RWPE1 (cell line): Measurements from ENCODE around the gene TTC22.

ENCODE experiments used
- CTCF ChIA-PET: fragments of 350-600 bp; sonication (Branson Sonifier 250); formaldehyde crosslinking; extraction: SDS; loops from one replicate; lab custom pipeline; 2021; lab: Yijun Ruan, JAX
- POLR2A ChIA-PET: fragments of 400-600 bp; formaldehyde crosslinking; extraction: SDS; loops from one replicate; lab custom pipeline; 2020; ENCODE audit warnings: antibody characterized with exemption; ENCODE audit not compliant: low non-redundant PET; lab: Yijun Ruan, JAX
- DNase-seq: peaks from one replicate; pipeline ENCODE4 v3.0.0; 2012; ENCODE audit warnings: low spot score
- H3K27ac ChIP-seq: fragments of 450-650 bp; 2 replicates; pipeline ENCODE4 v1.5.1; 2017
- TF ChIP-seq, protein P1 (sequence below): fragments of 450-650 bp; conservative IDR thresholded peaks from 2 replicates; pipeline ENCODE4 v1.5.1; 2017; ENCODE audit warnings: low read depth, mild to moderate bottlenecking

TTC22 gene

DNA sequence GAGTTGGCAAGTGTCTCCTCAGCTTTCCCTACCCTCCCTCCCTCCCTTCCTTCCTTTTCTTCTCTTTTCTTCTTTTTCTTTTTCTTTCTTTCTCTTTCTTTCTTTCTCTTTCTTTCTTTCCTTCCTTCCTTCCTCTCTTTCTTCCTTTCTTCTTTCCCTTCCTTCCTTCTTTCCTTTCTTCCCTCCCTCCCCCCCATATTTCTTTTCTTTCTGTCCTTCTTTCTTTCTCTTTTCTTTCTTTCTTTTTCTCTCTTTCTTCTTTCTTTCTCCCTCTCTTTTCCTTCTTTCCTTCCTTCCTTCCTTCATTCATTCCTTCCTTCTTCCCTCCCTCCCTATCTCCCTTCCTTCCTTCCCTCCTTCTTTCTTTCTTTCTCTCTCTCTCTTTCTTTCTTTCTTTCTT is 18.6 kb upstream of the TTC22 start:
- no peak for DNase-seq
- H3K27ac ChIP-seq = no peak overlapping the region
- ChIA-PET CTCF (interaction anchor here (0.6 kb wide), 1 partner anchor 368 kb away, joined by 3 read pairs; no protein-coding TSS in a partner anchor), POLR2A (no interaction called here)
- TF ChIP-seq, protein P1, sequence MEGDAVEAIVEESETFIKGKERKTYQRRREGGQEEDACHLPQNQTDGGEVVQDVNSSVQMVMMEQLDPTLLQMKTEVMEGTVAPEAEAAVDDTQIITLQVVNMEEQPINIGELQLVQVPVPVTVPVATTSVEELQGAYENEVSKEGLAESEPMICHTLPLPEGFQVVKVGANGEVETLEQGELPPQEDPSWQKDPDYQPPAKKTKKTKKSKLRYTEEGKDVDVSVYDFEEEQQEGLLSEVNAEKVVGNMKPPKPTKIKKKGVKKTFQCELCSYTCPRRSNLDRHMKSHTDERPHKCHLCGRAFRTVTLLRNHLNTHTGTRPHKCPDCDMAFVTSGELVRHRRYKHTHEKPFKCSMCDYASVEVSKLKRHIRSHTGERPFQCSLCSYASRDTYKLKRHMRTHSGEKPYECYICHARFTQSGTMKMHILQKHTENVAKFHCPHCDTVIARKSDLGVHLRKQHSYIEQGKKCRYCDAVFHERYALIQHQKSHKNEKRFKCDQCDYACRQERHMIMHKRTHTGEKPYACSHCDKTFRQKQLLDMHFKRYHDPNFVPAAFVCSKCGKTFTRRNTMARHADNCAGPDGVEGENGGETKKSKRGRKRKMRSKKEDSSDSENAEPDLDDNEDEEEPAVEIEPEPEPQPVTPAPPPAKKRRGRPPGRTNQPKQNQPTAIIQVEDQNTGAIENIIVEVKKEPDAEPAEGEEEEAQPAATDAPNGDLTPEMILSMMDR = no peak

DNA sequence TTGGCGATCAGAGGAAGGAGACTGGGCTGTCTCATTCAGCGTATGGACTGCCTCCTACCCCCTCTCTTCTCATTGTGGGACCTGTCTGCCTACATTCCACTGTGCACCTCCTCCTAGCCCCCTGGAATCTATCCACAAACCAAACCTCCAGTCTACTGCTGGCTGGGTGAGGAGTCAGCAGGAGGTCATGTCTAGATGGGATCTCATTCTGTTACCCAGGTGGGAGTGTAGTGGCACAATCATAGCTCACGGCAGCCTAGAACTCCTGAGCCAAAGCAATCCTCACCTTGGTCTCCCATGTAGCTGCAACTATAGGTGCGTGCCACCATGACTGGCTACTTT is 18.0 kb upstream of the TTC22 start:
- CTCF ChIA-PET = no interaction called here
- TF ChIP-seq, protein P1 = no peak
- POLR2A ChIA-PET = no interaction called here

DNA sequence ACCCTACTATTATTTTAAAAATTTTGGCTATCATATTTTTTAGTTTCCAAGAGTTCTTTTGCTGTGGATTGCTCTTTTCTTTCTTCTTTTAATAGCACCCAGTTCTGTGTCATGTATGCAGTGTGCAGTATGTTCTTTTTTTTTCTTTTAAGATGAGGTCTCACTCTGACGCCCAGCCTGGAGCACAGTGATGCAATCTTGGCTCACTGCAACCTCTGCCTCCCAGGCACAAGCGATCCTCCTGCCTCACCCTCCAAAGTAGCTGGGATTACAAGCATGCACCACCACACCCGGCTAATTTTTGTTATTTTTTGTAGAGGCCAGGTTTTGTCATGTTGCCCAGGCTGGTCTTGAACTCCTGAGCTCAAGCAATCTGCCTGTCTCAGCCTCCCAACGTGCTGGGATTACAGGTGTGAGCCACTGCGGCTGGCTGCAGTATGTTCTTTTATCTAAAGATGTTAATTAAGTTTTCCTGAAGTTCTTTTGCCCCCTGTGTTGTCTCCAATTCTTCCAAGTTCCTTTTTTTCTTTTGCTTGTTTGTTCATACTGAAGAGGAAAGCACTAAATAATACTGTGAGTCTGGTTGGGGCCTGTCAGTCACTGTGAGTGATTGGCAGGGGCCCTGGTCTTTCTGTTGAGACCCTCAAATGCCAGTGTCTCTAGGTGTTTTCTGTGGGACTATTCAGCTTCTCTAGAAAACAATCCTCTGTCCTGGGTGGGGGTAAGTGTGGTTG is 17.5 kb upstream of the TTC22 start:
- DNase-seq = no peak
- ChIA-PET CTCF (no interaction called here), POLR2A (no interaction called here)
- H3K27ac ChIP-seq = no peak overlapping the region
- TF ChIP-seq, protein P1 = no peak

More for the DNA sequence above, 18.0 kb upstream of the TTC22 start:
- H3K27ac ChIP-seq = no peak overlapping the region
- DNase-seq = no peak

DNA sequence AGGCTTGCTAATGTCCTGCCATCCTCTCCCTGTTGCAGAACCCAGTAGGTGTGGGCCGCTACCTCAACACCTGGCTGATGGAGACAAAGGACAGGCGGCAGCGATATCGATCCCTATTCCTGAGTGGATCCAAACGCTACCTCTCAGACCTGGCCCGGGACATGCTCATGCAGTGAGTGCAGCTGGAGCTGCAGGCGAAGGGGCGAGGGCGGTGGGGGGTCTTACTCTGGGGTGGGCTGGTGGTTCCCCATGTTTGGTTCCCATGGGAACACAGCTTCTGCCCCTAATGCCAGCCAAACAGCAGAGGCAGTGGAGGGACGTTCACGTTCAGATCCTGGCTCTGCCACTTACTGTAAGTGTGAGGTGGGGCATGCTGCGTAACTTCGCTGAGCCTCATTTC is 15.8 kb upstream of the TTC22 start:
- CTCF ChIA-PET = no interaction called here
- TF ChIP-seq, protein P1 = no peak
- POLR2A ChIA-PET = interaction anchor here (0.5 kb wide), 1 partner anchor 1930 kb away, joined by 7 read pairs; no protein-coding TSS in a partner anchor
- no peak overlapping the region for H3K27ac ChIP-seq
- DNase-seq = no peak

DNA sequence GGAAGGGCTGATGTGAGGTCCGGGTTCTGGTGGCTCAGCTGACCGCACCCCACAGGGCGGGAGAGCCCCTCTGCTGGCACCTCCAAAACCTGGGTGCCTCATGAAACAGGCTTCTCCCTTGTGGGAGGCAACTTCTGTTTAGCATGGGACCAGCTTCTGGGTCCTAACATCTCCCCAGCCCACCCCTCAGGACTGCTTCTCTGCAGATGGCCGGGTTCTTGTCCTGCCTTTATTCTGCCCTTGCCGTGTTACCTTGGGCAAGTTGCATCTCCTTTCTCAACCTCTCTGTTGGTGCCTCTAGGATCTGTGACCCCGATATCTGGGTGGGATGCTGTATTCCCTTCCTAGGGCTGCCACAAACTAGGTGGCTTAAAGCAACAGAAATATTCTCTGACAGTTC is 15.0 kb upstream of the TTC22 start:
- ChIA-PET POLR2A (no interaction called here), CTCF (interaction anchor here (0.6 to 0.7 kb wide), 2 partner anchors 74 to 149 kb away, joined by 3 read pairs; no protein-coding TSS in a partner anchor)
- no peak for DNase-seq
- TF ChIP-seq, protein P1 = no peak
- no peak overlapping the region for H3K27ac ChIP-seq

DNA sequence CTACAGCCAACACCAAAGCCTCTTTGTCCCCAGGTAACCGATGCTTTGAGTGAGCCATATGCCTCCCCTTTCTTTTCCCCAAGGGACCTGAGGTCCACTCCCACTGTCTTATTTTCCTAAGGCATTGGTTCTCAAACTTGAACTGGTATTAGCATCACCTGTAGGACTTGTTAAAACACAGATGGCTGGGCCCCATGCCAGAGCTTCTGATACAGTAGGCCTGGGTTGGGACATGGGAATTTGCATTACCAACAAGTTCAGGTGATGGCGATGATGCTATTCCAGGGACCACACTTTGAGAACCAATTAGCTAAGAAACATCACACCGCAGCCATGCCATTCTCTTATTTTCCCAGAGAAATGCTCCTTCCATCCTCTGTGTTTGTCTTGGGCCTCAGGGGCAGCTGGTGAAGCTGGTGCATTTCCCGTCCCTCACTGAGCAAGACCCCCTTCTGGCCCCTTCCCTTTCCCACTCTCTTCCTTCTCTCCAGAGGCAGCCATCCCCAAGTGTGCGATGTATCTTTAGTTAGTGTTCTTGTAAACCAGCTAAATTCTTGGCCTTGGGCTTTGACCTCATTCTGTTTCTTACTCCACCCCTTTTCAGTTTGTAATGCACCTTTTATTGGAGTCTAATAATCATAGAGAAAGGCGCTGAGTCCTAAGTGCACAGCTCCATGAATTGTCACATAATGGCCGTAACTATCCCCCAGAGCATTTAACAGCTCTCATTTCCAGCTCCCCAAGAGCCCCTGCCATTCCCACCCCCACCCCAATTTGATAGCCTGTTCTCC is 14.2 kb upstream of the TTC22 start:
- DNase-seq = no peak
- ChIA-PET CTCF (interaction anchor here (0.7 to 1.3 kb wide), 3 partner anchors 14 to 746 kb away, joined by 3 to 4 read pairs (median 3); partner anchors contain the start of gene TTC22), POLR2A (no interaction called here)
- TF ChIP-seq, protein P1 = no peak
- H3K27ac ChIP-seq = no peak overlapping the region
